Muscle layer of duodenum (tissue), 2 donors: ENCODE measurements around the gene BAIAP2L1.
A peak's percentile ranks its signal among the peaks of the same experiment; 100 is the strongest.

Experiments used
- H3K27ac ChIP-seq: one replicate; pipeline ENCODE4 v1.7.0; 2013; ENCODE audit warnings: mild to moderate bottlenecking, low read length
- H3K27me3 ChIP-seq: one replicate; pipeline ENCODE4 v1.7.0; 2013; ENCODE audit warnings: low read depth, mild to moderate bottlenecking, control low read depth, low read length
- H3K36me3 ChIP-seq, 2 donors: one replicate each; pipeline ENCODE4 v1.7.0; 2013; ENCODE audit warnings: low read length in 2 of 2, control low read depth in 1 of 2, mild to moderate bottlenecking in 1 of 2; ENCODE audit not compliant: insufficient read depth in 2 of 2, control insufficient read depth in 1 of 2
- H3K4me1 ChIP-seq, 2 donors: one replicate each; pipeline ENCODE4 v1.7.0; 2013; ENCODE audit warnings: low read length in 2 of 2, mild to moderate bottlenecking in 2 of 2, control low read depth in 1 of 2, moderate library complexity in 1 of 2; ENCODE audit not compliant: insufficient read depth in 2 of 2, control insufficient read depth in 1 of 2
- H3K4me3 ChIP-seq, 2 donors: one replicate each; pipeline ENCODE4 v1.7.0; 2013; ENCODE audit warnings: low read length in 2 of 2, low read depth in 1 of 2, mild to moderate bottlenecking in 1 of 2
- H3K9me3 ChIP-seq, 2 donors: one replicate each; pipeline ENCODE4 v1.7.0; 2013; ENCODE audit warnings: low read length in 2 of 2, control low read depth in 1 of 2, mild to moderate bottlenecking in 1 of 2; ENCODE audit not compliant: control insufficient read depth in 1 of 2
- donor health status: healthy.

The BAIAP2L1 gene

GRCh38 chr7:98287486-98287959, 113.4 kb downstream of the BAIAP2L1 start:
- H3K9me3 ChIP-seq: no peaks in the 10 kb centered on the region
- H3K27me3 ChIP-seq: no peaks in the 10 kb centered on the region
- peaks cover 16 to 31% of the 10 kb centered on the region in 2 donors for H3K36me3 ChIP-seq
- no peak overlapping the region for H3K4me3 ChIP-seq
- H3K4me1 ChIP-seq: peaks cover 37 to 71% of the 10 kb centered on the region in 2 donors
- H3K27ac ChIP-seq: peak overlapping the region; percentile 96

GRCh38 chr7:98286701-98287485, 114.0 kb downstream of the BAIAP2L1 start:
- Histone ChIP-seq H3K27ac (peak overlapping the region; percentile 96), H3K4me3 (peak overlapping the region; percentile 26 to 87), H3K9me3 (no peaks in the 10 kb centered on the region), H3K36me3 (peaks cover 13 to 25% of the 10 kb centered on the region in 2 donors), H3K27me3 (no peaks in the 10 kb centered on the region), H3K4me1 (peaks cover 37 to 72% of the 10 kb centered on the region in 2 donors)

- H3K27ac ChIP-seq: peak overlapping the region; percentile 96
- H3K4me3 ChIP-seq: peak overlapping the region; percentile 26 to 87
- peaks cover 37 to 72% of the 10 kb centered on the region in 2 donors for H3K4me1 ChIP-seq
Observed at GRCh38 chr7:98286093-98286539, 114.8 kb downstream of the BAIAP2L1 start.

DNA sequence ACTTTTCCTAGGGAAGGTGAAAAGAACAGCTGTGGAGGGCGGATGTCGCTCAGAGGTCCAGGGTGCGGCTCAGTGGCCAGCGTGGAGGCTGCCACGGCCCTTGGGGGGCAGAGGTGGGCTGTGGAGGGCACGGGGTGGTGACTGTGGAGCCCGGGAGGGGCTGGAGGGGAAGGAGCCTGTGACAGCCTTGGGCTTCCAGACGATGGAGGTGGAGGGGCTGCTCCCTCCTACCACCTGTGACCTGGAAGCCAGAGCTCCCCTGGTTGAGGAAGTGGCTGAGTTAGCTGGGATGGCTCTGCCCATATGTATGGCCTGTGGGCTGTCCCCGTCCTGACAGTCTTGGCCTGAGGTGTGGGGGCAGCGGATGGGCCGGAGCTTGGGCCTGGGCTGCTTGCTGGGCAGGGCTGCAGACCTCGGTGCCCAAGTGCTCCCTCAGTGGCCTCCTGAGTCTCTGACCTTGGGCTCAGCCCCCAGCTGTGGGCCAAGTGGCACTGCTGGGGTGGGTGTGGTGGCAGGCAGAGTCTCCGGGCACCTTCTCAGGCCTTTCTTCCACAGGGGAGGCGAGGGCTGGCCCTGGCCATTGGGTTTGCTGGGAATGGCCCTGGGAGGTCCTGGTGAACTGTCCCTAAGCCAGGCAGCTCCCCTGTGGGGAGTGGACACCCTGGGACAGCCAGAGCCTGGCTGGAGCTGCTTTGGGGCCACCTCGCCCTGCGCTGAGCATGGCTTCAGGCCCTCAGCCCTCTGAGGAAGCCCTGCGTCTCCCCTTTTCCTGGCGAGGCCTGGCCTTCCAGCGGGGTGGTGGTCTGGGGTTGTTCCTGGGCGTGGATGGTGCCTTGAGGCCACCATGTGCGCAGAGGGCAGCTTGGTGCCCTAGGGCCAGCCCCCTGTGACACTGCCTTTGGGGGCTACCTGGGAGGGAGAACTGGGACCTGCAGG, 115.5 kb downstream of the BAIAP2L1 start:
- H3K27ac ChIP-seq: peak overlapping the region; percentile 96

More at GRCh38 chr7:98286093-98286539, 114.8 kb downstream of the BAIAP2L1 start:
- H3K36me3 ChIP-seq: peaks cover 8 to 19% of the 10 kb centered on the region in 2 donors
- H3K9me3 ChIP-seq: no peaks in the 10 kb centered on the region
- no peaks in the 10 kb centered on the region for H3K27me3 ChIP-seq

GRCh38 chr7:98284335-98285036, 116.4 kb downstream of the BAIAP2L1 start:
- no peaks in the 10 kb centered on the region for H3K9me3 ChIP-seq
- peak overlapping the region; percentile 96 for H3K27ac ChIP-seq
- peaks cover 41 to 76% of the 10 kb centered on the region in 2 donors for H3K4me1 ChIP-seq
- no peaks in the 10 kb centered on the region for H3K27me3 ChIP-seq
- H3K4me3 ChIP-seq: peak overlapping the region; percentile 86 to 87
- H3K36me3 ChIP-seq: peaks cover 8 to 12% of the 10 kb centered on the region in 2 donors

More for the DNA sequence above, 115.5 kb downstream of the BAIAP2L1 start:
- Histone ChIP-seq H3K4me1 (peaks cover 41 to 78% of the 10 kb centered on the region in 2 donors), H3K36me3 (peaks cover 8 to 13% of the 10 kb centered on the region in 2 donors), H3K4me3 (peak overlapping the region; percentile 86 to 87), H3K9me3 (no peaks in the 10 kb centered on the region), H3K27me3 (no peaks in the 10 kb centered on the region)

GRCh38 chr7:98283887-98284222, 117.0 kb downstream of the BAIAP2L1 start:
- peak overlapping the region; percentile 96 for H3K27ac ChIP-seq
- peaks cover 8% of the 10 kb centered on the region in 2 donors for H3K36me3 ChIP-seq
- H3K9me3 ChIP-seq: no peaks in the 10 kb centered on the region
- H3K4me3 ChIP-seq: peak overlapping the region; percentile 86 to 87
- H3K27me3 ChIP-seq: no peaks in the 10 kb centered on the region
- peaks cover 41 to 71% of the 10 kb centered on the region in 2 donors for H3K4me1 ChIP-seq

- Histone ChIP-seq H3K27me3 (no peaks in the 10 kb centered on the region), H3K36me3 (peaks cover 7 to 8% of the 10 kb centered on the region in 2 donors), H3K4me3 (peak overlapping the region; percentile 86 to 87), H3K27ac (peak overlapping the region; percentile 96), H3K9me3 (no peaks in the 10 kb centered on the region), H3K4me1 (peaks cover 38 to 66% of the 10 kb centered on the region in 2 donors)
Observed at GRCh38 chr7:98283127-98283886, 117.6 kb downstream of the BAIAP2L1 start.

DNA sequence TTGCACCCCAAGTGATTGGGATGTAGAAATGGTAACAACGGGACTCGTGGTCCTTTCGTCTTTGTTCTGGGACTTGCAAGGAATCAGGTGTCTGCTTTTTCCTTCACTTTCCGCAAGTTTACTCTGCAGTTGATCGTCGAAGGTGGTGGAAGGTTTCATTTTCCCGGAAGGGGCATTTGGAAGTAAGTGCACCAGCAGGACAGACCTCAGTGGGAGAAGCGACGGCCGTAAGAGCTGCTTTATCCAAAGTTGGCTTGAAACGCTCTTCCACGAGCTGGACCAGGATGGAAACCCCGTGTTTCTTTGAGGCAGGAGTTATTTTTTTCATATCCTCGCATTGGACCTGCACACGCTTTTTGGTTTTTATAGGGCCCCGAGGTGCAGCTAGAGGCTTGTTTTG, 118.2 kb downstream of the BAIAP2L1 start:
- peak overlapping the region; percentile 86 to 87 for H3K4me3 ChIP-seq
- no peaks in the 10 kb centered on the region for H3K27me3 ChIP-seq
- peaks cover 3 to 8% of the 10 kb centered on the region in 2 donors for H3K36me3 ChIP-seq
- H3K9me3 ChIP-seq: no peaks in the 10 kb centered on the region
- peak overlapping the region; percentile 96 for H3K27ac ChIP-seq
- H3K4me1 ChIP-seq: peaks cover 35 to 60% of the 10 kb centered on the region in 2 donors

GRCh38 chr7:98281757-98282606, 118.9 kb downstream of the BAIAP2L1 start:
- Histone ChIP-seq H3K27me3 (no peaks in the 10 kb centered on the region), H3K9me3 (no peaks in the 10 kb centered on the region), H3K27ac (peak overlapping the region; percentile 96), H3K4me1 (peaks cover 31 to 52% of the 10 kb centered on the region in 2 donors), H3K4me3 (peak overlapping the region; percentile 86 to 87), H3K36me3 (peaks cover 3 to 7% of the 10 kb centered on the region in 2 donors)
